ENCODE measurements around the gene TXNDC16.

DNA sequence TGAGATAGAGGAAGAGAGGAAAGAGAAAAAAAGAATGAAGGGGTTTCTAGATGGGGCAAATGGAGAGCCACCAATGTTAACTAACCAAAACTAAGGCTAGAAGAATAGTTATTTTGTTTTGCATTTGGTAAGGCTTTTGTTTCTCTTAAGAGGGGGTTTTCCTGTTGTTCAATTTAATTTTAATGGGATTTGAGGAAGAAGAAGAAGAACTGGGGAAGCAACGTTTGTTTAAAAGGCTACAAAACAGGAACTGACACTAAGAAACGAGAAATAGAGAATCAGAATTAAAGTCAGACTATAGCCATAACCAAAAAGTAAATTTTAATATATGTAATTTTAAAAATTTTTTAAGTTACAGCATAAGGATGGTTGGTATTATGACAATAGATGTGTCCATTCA lies 13.7 kb downstream of the TXNDC16 start:
- TF ChIP-seq POLR2AphosphoS5 (IDR thresholded peaks at IDR 0.05) = no peak
- TF ChIP-seq CTCF (IDR thresholded peaks at IDR 0.05) = no peak
- no peak for TF ChIP-seq EP300 (IDR thresholded peaks at IDR 0.05)
